Measurements from ENCODE around the gene LSAMP.

LSAMP gene

GRCh38 chr3:115927197-115927596 is 518.1 kb downstream of the LSAMP start:
- DNase-seq, result peak; percentile 77

GRCh38 chr3:115922681-115923347 is 522.5 kb downstream of the LSAMP start:
- DNase-seq, result peak; percentile 15

GRCh38 chr3:115921711-115922110 is 523.6 kb downstream of the LSAMP start:
- DNase-seq, result no peak

GRCh38 chr3:115918900-115919299 is 526.4 kb downstream of the LSAMP start:
- no peak for DNase-seq

- no peak for DNase-seq
These were observed 528.4 kb downstream of the LSAMP start for GRCh38 chr3:115916866-115917265.

- no peak for DNase-seq
These were observed 530.2 kb downstream of the LSAMP start for GRCh38 chr3:115915061-115915460.

GRCh38 chr3:115913069-115913686 is 532.1 kb downstream of the LSAMP start:
- DNase-seq, result no peak

- DNase-seq, result no peak
These were observed 532.9 kb downstream of the LSAMP start for GRCh38 chr3:115912372-115912771.

- no peak for DNase-seq
These were observed 539.4 kb downstream of the LSAMP start for GRCh38 chr3:115905871-115906270.

- no peak for DNase-seq
These were observed 541.4 kb downstream of the LSAMP start for GRCh38 chr3:115903843-115904242.

GRCh38 chr3:115901008-115901407 is 544.3 kb downstream of the LSAMP start:
- no peak for DNase-seq

- DNase-seq, result no peak
These were observed 545.8 kb downstream of the LSAMP start for GRCh38 chr3:115899535-115899934.

- DNase-seq, result no peak
These were observed 546.5 kb downstream of the LSAMP start for GRCh38 chr3:115898656-115899410.

GRCh38 chr3:115891006-115891636 is 554.2 kb downstream of the LSAMP start:
- no peak for DNase-seq

- no peak for DNase-seq
These were observed 554.7 kb downstream of the LSAMP start for GRCh38 chr3:115890579-115890978.

GRCh38 chr3:115885621-115886020 is 559.7 kb downstream of the LSAMP start:
- no peak for DNase-seq

- DNase-seq, result no peak
These were observed 567.7 kb downstream of the LSAMP start for GRCh38 chr3:115877615-115877899.

GRCh38 chr3:115876876-115877614 is 568.2 kb downstream of the LSAMP start:
- DNase-seq, result no peak

GRCh38 chr3:115875460-115875859 is 569.8 kb downstream of the LSAMP start:
- DNase-seq, result no peak

- DNase-seq, result no peak
These were observed 573.6 kb downstream of the LSAMP start for GRCh38 chr3:115871735-115872134.

GRCh38 chr3:115864911-115865310 is 580.4 kb downstream of the LSAMP start:
- no peak for DNase-seq

GRCh38 chr3:115862849-115863248 is 582.4 kb downstream of the LSAMP start:
- no peak for DNase-seq

GRCh38 chr3:115862099-115862498 is 583.2 kb downstream of the LSAMP start:
- DNase-seq, result peak; percentile 87

Data from NCI-H524 treated with DMSO at 0.1 percent for 48 hours (cell line).